ENCODE results near the gene RELN. TPM values are rescaled to one million over a fixed set of nuclear protein-coding genes. Genes with fewer than 3 reads are reported as not detected.

RELN gene
- total and polyA plus RNA-seq, 2 donors from 2014 or later: 0.95 to 5.4 TPM

- TF ChIP-seq, protein P1, sequence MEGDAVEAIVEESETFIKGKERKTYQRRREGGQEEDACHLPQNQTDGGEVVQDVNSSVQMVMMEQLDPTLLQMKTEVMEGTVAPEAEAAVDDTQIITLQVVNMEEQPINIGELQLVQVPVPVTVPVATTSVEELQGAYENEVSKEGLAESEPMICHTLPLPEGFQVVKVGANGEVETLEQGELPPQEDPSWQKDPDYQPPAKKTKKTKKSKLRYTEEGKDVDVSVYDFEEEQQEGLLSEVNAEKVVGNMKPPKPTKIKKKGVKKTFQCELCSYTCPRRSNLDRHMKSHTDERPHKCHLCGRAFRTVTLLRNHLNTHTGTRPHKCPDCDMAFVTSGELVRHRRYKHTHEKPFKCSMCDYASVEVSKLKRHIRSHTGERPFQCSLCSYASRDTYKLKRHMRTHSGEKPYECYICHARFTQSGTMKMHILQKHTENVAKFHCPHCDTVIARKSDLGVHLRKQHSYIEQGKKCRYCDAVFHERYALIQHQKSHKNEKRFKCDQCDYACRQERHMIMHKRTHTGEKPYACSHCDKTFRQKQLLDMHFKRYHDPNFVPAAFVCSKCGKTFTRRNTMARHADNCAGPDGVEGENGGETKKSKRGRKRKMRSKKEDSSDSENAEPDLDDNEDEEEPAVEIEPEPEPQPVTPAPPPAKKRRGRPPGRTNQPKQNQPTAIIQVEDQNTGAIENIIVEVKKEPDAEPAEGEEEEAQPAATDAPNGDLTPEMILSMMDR (IDR thresholded peaks at IDR 0.05; ENCODE audit: borderline replicate concordance, extremely low read depth, insufficient read depth): no peak
- no peaks in the 10 kb centered on the region for H3K36me3 ChIP-seq (ENCODE audit: control insufficient read depth in 2 of 3, insufficient read depth in 3 of 3, low read length in 3 of 3)
- H3K4me3 ChIP-seq (ENCODE audit: low read length in 3 of 3): no peak overlapping the region
- H3K9ac ChIP-seq (ENCODE audit: low read length in 3 of 3): no peak overlapping the region
- no peaks in the 10 kb centered on the region for H3K9me3 ChIP-seq (ENCODE audit: control insufficient read depth in 2 of 3, insufficient read depth in 1 of 3, low read length in 3 of 3)
- FAIRE-seq: no peak
- intact Hi-C loops (cut with DNase I): no loop called here
- DNase-seq: no peak
- H3K27ac ChIP-seq (ENCODE audit: low read depth in 2 of 2, low read length in 2 of 2): no peak overlapping the region
- H3K4me1 ChIP-seq (ENCODE audit: control insufficient read depth in 2 of 3, insufficient read depth in 2 of 3, low read depth in 1 of 3, low read length in 3 of 3): no peaks in the 10 kb centered on the region
- no peaks in the 10 kb centered on the region for H3K27me3 ChIP-seq (ENCODE audit: control insufficient read depth, insufficient read depth, low read length)
Observed at GRCh38 chr7:103702454-103702853, 287.0 kb downstream of the RELN start.

GRCh38 chr7:103699032-103699431 lies 290.4 kb downstream of the RELN start:
- no peak for FAIRE-seq

DNA sequence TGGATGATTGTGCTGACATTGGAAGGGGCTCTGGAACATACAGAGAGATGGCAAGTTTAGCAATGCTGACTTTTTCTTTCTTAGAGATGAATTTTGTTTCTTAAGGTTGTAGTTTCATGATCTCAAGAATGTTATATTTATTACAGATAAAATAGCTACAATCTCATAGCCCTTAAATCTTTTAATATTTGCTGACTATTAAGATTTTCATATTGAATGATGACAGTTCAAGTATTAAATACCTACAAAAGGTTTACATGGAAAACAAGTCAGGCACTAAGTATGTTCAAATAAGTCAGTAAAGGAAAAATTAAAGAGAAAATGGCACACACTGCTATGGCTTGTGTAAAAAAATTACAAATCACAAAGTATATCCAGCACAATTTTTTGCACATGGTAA lies 291.4 kb downstream of the RELN start:
- TF ChIP-seq, protein P1 (IDR thresholded peaks at IDR 0.05; ENCODE audit: borderline replicate concordance, extremely low read depth, insufficient read depth): no peak
- FAIRE-seq: no peak
- no peak for DNase-seq
- intact Hi-C loops (cut with DNase I): no loop called here
- Histone ChIP-seq H3K36me3 (ENCODE audit: control insufficient read depth in 2 of 3, insufficient read depth in 3 of 3, low read length in 3 of 3) (no peaks in the 10 kb centered on the region), H3K9me3 (ENCODE audit: control insufficient read depth in 2 of 3, insufficient read depth in 1 of 3, low read length in 3 of 3) (no peaks in the 10 kb centered on the region), H3K27me3 (ENCODE audit: control insufficient read depth, insufficient read depth, low read length) (no peaks in the 10 kb centered on the region), H3K9ac (ENCODE audit: low read length in 3 of 3) (no peak overlapping the region), H3K4me3 (ENCODE audit: low read length in 3 of 3) (no peak overlapping the region), H3K27ac (ENCODE audit: low read depth in 2 of 2, low read length in 2 of 2) (no peak overlapping the region), H3K4me1 (ENCODE audit: control insufficient read depth in 2 of 3, insufficient read depth in 2 of 3, low read depth in 1 of 3, low read length in 3 of 3) (no peaks in the 10 kb centered on the region)

More at GRCh38 chr7:103699032-103699431, 290.4 kb downstream of the RELN start:
- DNase-seq: no peak
- Histone ChIP-seq H3K36me3 (ENCODE audit: control insufficient read depth in 2 of 3, insufficient read depth in 3 of 3, low read length in 3 of 3) (no peaks in the 10 kb centered on the region), H3K27me3 (ENCODE audit: control insufficient read depth, insufficient read depth, low read length) (no peaks in the 10 kb centered on the region), H3K9me3 (ENCODE audit: control insufficient read depth in 2 of 3, insufficient read depth in 1 of 3, low read length in 3 of 3) (no peaks in the 10 kb centered on the region), H3K4me1 (ENCODE audit: control insufficient read depth in 2 of 3, insufficient read depth in 2 of 3, low read depth in 1 of 3, low read length in 3 of 3) (no peaks in the 10 kb centered on the region), H3K27ac (ENCODE audit: low read depth in 2 of 2, low read length in 2 of 2) (no peak overlapping the region), H3K9ac (ENCODE audit: low read length in 3 of 3) (no peak overlapping the region), H3K4me3 (ENCODE audit: low read length in 3 of 3) (no peak overlapping the region)
- intact Hi-C loops (cut with DNase I): no loop called here
- TF ChIP-seq, protein P1 (IDR thresholded peaks at IDR 0.05; ENCODE audit: borderline replicate concordance, extremely low read depth, insufficient read depth): no peak

DNA sequence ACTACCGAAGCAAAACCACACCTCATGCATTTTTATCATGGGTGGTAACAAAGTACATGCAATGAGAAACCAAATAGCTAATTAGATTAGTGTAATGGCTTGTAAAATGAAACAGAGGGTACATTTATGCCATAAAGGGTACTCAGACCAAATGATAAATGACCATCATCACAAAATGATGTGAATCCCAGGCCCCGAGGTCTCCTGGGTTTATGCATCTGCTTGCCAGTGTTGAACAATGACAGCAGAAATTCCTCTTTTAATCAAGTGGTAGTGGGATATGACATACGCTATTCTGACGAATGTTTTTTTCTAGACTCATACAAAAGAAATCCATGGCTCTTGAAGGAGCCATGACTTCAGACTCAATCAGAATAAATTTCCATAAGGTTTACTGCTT lies 293.9 kb downstream of the RELN start:
- Histone ChIP-seq H3K27me3 (ENCODE audit: control insufficient read depth, insufficient read depth, low read length) (no peaks in the 10 kb centered on the region), H3K27ac (ENCODE audit: low read depth in 2 of 2, low read length in 2 of 2) (no peak overlapping the region), H3K9me3 (ENCODE audit: control insufficient read depth in 2 of 3, insufficient read depth in 1 of 3, low read length in 3 of 3) (no peaks in the 10 kb centered on the region), H3K36me3 (ENCODE audit: control insufficient read depth in 2 of 3, insufficient read depth in 3 of 3, low read length in 3 of 3) (no peaks in the 10 kb centered on the region), H3K9ac (ENCODE audit: low read length in 3 of 3) (no peak overlapping the region), H3K4me3 (ENCODE audit: low read length in 3 of 3) (no peak overlapping the region), H3K4me1 (ENCODE audit: control insufficient read depth in 2 of 3, insufficient read depth in 2 of 3, low read depth in 1 of 3, low read length in 3 of 3) (no peaks in the 10 kb centered on the region)
- FAIRE-seq: no peak
- TF ChIP-seq, protein P1 (IDR thresholded peaks at IDR 0.05; ENCODE audit: borderline replicate concordance, extremely low read depth, insufficient read depth): no peak
- DNase-seq: no peak
- intact Hi-C loops (cut with DNase I): no loop called here
